Natural killer cell (primary cell): ENCODE data around the gene NME7. TPM values are rescaled to one million over a fixed set of nuclear protein-coding genes. Genes with fewer than 3 reads are reported as not detected.

Experiments used
- ATAC-seq, 3 donors: fragments of 150-1000 bp in 2 of 3; fragments of 200-7000 bp in 1 of 3; cut with Tn5 transposase; 1 replicate in 1 of 3; 2 replicates in 2 of 3; pipeline ENCODE4 v1.10.0; 2021; ENCODE audit warnings: mild to moderate bottlenecking in 2 of 3, moderate library complexity in 2 of 3
- DNase-seq, 2 donors: peaks; one replicate each; pipeline versions ENCODE4 v3.0.0 to v3.0.0-alpha.2; 2013 to 2021; ENCODE audit warnings: mixed read lengths in 1 of 2
- H3K27ac ChIP-seq: one replicate; pipeline ENCODE4 v1.5.1; 2013; ENCODE audit warnings: mild to moderate bottlenecking, low read length
- H3K27me3 ChIP-seq: one replicate; pipeline ENCODE4 v1.6.1; 2013; ENCODE audit warnings: low read length; ENCODE audit not compliant: control insufficient read depth, insufficient read depth
- H3K36me3 ChIP-seq: one replicate; pipeline ENCODE4 v1.6.1; 2013; ENCODE audit warnings: low read length; ENCODE audit not compliant: control insufficient read depth, insufficient read depth
- H3K4me1 ChIP-seq: one replicate; pipeline ENCODE4 v1.6.1; 2013; ENCODE audit warnings: low read length; ENCODE audit not compliant: control insufficient read depth, insufficient read depth
- H3K4me3 ChIP-seq: one replicate; pipeline ENCODE4 v1.5.1; 2013; ENCODE audit warnings: low read length
- H3K9me3 ChIP-seq: one replicate; pipeline ENCODE4 v1.6.1; 2013; ENCODE audit warnings: low read length; ENCODE audit not compliant: control insufficient read depth, insufficient read depth
- H3K27ac Mint-ChIP-seq, 2 donors: one replicate each; pipeline ENCODE4 v1.8.0; 2022; ENCODE audit warnings: mild to moderate bottlenecking in 2 of 2, mixed read lengths in 2 of 2, moderate library complexity in 1 of 2
- H3K27me3 Mint-ChIP-seq, 2 donors: one replicate each; pipeline ENCODE4 v1.8.0; 2022; ENCODE audit warnings: low read depth in 2 of 2, mixed read lengths in 2 of 2
- H3K36me3 Mint-ChIP-seq: one replicate; pipeline ENCODE4 v1.8.0; 2022; ENCODE audit warnings: mixed read lengths
- H3K4me1 Mint-ChIP-seq, 2 donors: one replicate each; pipeline ENCODE4 v1.8.0; 2022; ENCODE audit warnings: mixed read lengths in 2 of 2
- H3K4me3 Mint-ChIP-seq: one replicate; pipeline ENCODE4 v1.8.0; 2022; ENCODE audit warnings: mild to moderate bottlenecking, moderate library complexity, mixed read lengths
- H3K9me3 Mint-ChIP-seq, 2 donors: one replicate each; pipeline ENCODE4 v1.8.0; 2022; ENCODE audit warnings: mixed read lengths in 2 of 2
- WGBS: methylation state at CpG from one replicate; pipeline ENCODE4 v1.1.7; 2013; ENCODE audit warnings: missing lambda C conversion rate; ENCODE audit not compliant: insufficient coverage; 5-methylcytosine and 5-hydroxymethylcytosine counted together
- intact Hi-C: fragments of 100-400 bp; cut with micrococcal nuclease; formaldehyde crosslinking; loops from one replicate; pipeline ENCODE4 v1.14.2; 2022
- total RNA-seq, 4 donors: library from RNA; stranded (reverse); fragments of 120-200 nt in 1 of 4; gene quantifications; one replicate each; pipeline versions ENCODE4 v1.2.3 to v1.2.4, GENCODE V29; 2013 to 2022
- TF ChIP-seq, protein P1 (sequence below): fragments of 200-600 bp; IDR thresholded peaks from one replicate; pipeline ENCODE4 v1.8.0; 2022; ENCODE audit warnings: antibody characterized with exemption

Gene NME7
- total RNA-seq, 3 donors from 2014 or later (not counting 1 experiment from before 2014, with no cell fraction given): 5.2 to 9.9 (median 9.8) TPM

- Mint-ChIP-seq H3K27me3 (no peaks in the 10 kb centered on the region), H3K4me1 (no peaks in the 10 kb centered on the region), H3K4me3 (no peak overlapping the region), H3K27ac (no peak overlapping the region), H3K9me3 (no peaks in the 10 kb centered on the region), H3K36me3 (no peaks in the 10 kb centered on the region)
- no peak overlapping the region for H3K27ac ChIP-seq
- WGBS: 70% methylated on average over 4 of the region's 5 CpGs
- H3K9me3 ChIP-seq: no peaks in the 10 kb centered on the region
- H3K36me3 ChIP-seq: peaks cover 2% of the 10 kb centered on the region
- intact Hi-C loops: no loop called here
- no peak overlapping the region for H3K4me3 ChIP-seq
- DNase-seq (no peak), ATAC-seq (no peak)
- no peaks in the 10 kb centered on the region for H3K27me3 ChIP-seq
- H3K4me1 ChIP-seq: no peaks in the 10 kb centered on the region
- TF ChIP-seq, protein P1, sequence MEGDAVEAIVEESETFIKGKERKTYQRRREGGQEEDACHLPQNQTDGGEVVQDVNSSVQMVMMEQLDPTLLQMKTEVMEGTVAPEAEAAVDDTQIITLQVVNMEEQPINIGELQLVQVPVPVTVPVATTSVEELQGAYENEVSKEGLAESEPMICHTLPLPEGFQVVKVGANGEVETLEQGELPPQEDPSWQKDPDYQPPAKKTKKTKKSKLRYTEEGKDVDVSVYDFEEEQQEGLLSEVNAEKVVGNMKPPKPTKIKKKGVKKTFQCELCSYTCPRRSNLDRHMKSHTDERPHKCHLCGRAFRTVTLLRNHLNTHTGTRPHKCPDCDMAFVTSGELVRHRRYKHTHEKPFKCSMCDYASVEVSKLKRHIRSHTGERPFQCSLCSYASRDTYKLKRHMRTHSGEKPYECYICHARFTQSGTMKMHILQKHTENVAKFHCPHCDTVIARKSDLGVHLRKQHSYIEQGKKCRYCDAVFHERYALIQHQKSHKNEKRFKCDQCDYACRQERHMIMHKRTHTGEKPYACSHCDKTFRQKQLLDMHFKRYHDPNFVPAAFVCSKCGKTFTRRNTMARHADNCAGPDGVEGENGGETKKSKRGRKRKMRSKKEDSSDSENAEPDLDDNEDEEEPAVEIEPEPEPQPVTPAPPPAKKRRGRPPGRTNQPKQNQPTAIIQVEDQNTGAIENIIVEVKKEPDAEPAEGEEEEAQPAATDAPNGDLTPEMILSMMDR: no peak
Observed at GRCh38 chr1:169163059-169163458, 204.5 kb downstream of the NME7 start.

- no peak overlapping the region for H3K27ac Mint-ChIP-seq
- no peak for ATAC-seq
- no peaks in the 10 kb centered on the region for H3K27me3 Mint-ChIP-seq
Observed at GRCh38 chr1:169161496-169162194, 206.0 kb downstream of the NME7 start.

DNA sequence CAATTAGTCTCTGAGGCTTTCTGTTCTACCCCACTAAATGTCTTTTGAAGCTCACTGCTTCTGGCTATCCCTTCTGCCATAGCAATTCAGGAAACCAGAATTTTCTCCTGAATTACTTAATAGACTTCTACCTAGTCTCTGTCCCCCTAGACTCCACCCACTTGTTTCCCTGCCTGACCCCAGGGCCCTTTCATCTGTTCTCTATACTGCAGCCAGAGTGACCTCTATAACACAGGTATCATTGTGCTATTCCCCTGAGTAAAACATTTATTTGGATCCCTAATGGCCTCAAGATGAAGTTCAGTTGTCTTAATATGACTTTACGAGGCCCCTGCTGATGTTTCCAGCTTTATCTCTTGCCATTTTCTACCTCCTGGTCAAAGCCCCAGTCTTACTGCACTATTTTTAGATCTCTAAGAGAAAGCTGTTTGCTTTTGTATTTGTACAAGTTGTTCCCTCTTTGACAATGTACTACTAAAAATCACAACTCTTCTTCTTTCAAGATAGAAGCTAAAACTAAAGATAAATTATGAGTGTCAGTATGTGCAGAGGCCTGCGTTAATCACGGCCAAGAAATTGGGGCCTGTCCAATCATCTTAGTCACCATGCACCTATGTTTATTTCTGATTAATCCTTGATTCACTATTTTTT lies 206.6 kb downstream of the NME7 start:
- intact Hi-C loops: no loop called here
- 97% methylated on average over 3 of the region's 3 CpGs for WGBS

More at GRCh38 chr1:169161496-169162194, 206.0 kb downstream of the NME7 start:
- no peaks in the 10 kb centered on the region for H3K9me3 ChIP-seq
- no peaks in the 10 kb centered on the region for H3K4me1 ChIP-seq
- TF ChIP-seq, protein P1: no peak
- WGBS: 86% methylated on average over 4 of the region's 4 CpGs
- intact Hi-C loops: no loop called here
- no peak for DNase-seq
- H3K4me1 Mint-ChIP-seq: no peaks in the 10 kb centered on the region
- no peaks in the 10 kb centered on the region for H3K27me3 ChIP-seq
- H3K9me3 Mint-ChIP-seq: no peaks in the 10 kb centered on the region
- no peaks in the 10 kb centered on the region for H3K36me3 ChIP-seq
- no peaks in the 10 kb centered on the region for H3K36me3 Mint-ChIP-seq
- no peak overlapping the region for H3K4me3 ChIP-seq
- H3K4me3 Mint-ChIP-seq: no peak overlapping the region
- no peak overlapping the region for H3K27ac ChIP-seq

More for the DNA sequence above, 206.6 kb downstream of the NME7 start:
- Mint-ChIP-seq H3K4me3 (no peak overlapping the region), H3K4me1 (no peaks in the 10 kb centered on the region), H3K36me3 (no peaks in the 10 kb centered on the region), H3K9me3 (no peaks in the 10 kb centered on the region), H3K27me3 (no peaks in the 10 kb centered on the region), H3K27ac (no peak overlapping the region)
- no peak overlapping the region for H3K27ac ChIP-seq
- TF ChIP-seq, protein P1: no peak
- no peaks in the 10 kb centered on the region for H3K4me1 ChIP-seq
- ATAC-seq (no peak), DNase-seq (no peak)
- H3K9me3 ChIP-seq: no peaks in the 10 kb centered on the region
- H3K36me3 ChIP-seq: no peaks in the 10 kb centered on the region
- H3K27me3 ChIP-seq: no peaks in the 10 kb centered on the region
- no peak overlapping the region for H3K4me3 ChIP-seq
